Measurements from ENCODE around the gene DOCK2.
A peak's percentile ranks its signal among the peaks of the same experiment; 100 is the strongest.
"Not testable (repeated sequence)": the region's sequence is repeated elsewhere in the genome, so short reads cannot be mapped to it uniquely, and the experiment has no call there.

DOCK2 gene

GRCh38 chr5:169808880-169809279, 171.8 kb downstream of the DOCK2 start:
- not testable (repeated sequence) for H3K9ac ChIP-seq (ENCODE audit: low read depth, low read length, poor library complexity); H3K9me3 ChIP-seq (replicated peaks in 1 of 2; ENCODE audit: control insufficient read depth in 2 of 2, insufficient read depth in 1 of 2, low read depth in 1 of 2, low read length in 2 of 2); H4K8ac ChIP-seq (ENCODE audit: low read depth, low read length); H3K4ac ChIP-seq (ENCODE audit: low read length); H3K79me1 ChIP-seq (ENCODE audit: low read depth, low read length); H3K27ac ChIP-seq (replicated peaks; ENCODE audit: low read length); H3K36me3 ChIP-seq (replicated peaks in 1 of 2; ENCODE audit: control insufficient read depth in 2 of 2, insufficient read depth in 2 of 2, low read length in 2 of 2); H2AK5ac ChIP-seq (ENCODE audit: low read depth, low read length); H3K4me2 ChIP-seq (ENCODE audit: insufficient read depth, low read length, poor library complexity, severe bottlenecking); H2AFZ ChIP-seq (ENCODE audit: low read length); H3K27me3 ChIP-seq (ENCODE audit: control insufficient read depth in 3 of 3, insufficient read depth in 3 of 3, low read depth in 1 of 3, low read length in 3 of 3); H3K18ac ChIP-seq (ENCODE audit: low read length); H4K91ac ChIP-seq (ENCODE audit: low read depth, low read length, poor library complexity); H2BK120ac ChIP-seq (ENCODE audit: low read depth, low read length); H2BK15ac ChIP-seq (ENCODE audit: low read length); H3K14ac ChIP-seq (ENCODE audit: low read length); H2BK5ac ChIP-seq (ENCODE audit: low read length); DNase-seq (ENCODE audit: low spot score); H3K23ac ChIP-seq (ENCODE audit: low read depth, low read length, poor library complexity); H3K4me3 ChIP-seq (ENCODE audit: low read length in 2 of 2); H2BK12ac ChIP-seq (ENCODE audit: low read length)
- peaks cover 0 to 12% of the 10 kb centered on the region in 2 donors for H3K4me1 ChIP-seq (ENCODE audit: control insufficient read depth in 2 of 2, insufficient read depth in 1 of 2, low read depth in 1 of 2, low read length in 2 of 2)
- WGBS, 2 donors (ENCODE audit: extremely low coverage in 2 of 2, insufficient read length in 2 of 2, insufficient replicate concordance in 1 of 2): no CpG with 5 or more reads among the region's 3 CpGs

DNA sequence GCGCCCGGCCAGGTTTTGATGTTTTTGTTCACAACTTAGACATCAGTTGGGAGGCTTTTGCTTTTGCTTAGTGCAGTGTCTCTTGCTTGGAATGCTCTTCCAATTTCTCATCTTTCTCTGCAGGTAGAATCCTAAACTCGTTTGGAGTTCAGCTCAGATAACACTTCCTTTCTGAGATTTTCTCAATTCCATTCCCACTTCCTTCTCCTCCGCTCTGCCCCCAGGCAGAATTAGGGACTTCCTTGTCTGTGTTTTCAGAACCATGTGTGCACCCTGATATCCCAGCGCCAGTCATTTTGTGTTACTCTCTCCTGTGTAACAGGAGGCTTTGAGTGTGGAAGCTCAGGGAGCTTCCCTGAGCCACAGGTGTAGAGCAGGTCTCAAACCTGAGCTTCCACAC, 172.2 kb downstream of the DOCK2 start:
- Histone ChIP-seq H4K8ac (ENCODE audit: low read depth, low read length) (no peak overlapping the region), H2BK120ac (ENCODE audit: low read depth, low read length) (no peak overlapping the region), H3K18ac (ENCODE audit: low read length) (no peak overlapping the region), H2BK12ac (ENCODE audit: low read length) (no peak overlapping the region), H3K9me3 (replicated peaks in 1 of 2; ENCODE audit: control insufficient read depth in 2 of 2, insufficient read depth in 1 of 2, low read depth in 1 of 2, low read length in 2 of 2) (no peaks in the 10 kb centered on the region), H4K91ac (ENCODE audit: low read depth, low read length, poor library complexity) (no peak overlapping the region), H3K9ac (ENCODE audit: low read depth, low read length, poor library complexity) (no peak overlapping the region), H2BK5ac (ENCODE audit: low read length) (no peak overlapping the region), H3K4me2 (ENCODE audit: insufficient read depth, low read length, poor library complexity, severe bottlenecking) (no peak overlapping the region), H3K79me1 (ENCODE audit: low read depth, low read length) (no peaks in the 10 kb centered on the region), H3K4me3 (ENCODE audit: low read length in 2 of 2) (no peak overlapping the region), H2BK15ac (ENCODE audit: low read length) (no peak overlapping the region), H3K23ac (ENCODE audit: low read depth, low read length, poor library complexity) (no peak overlapping the region), H3K27ac (replicated peaks; ENCODE audit: low read length) (no peak overlapping the region), H3K27me3 (ENCODE audit: control insufficient read depth in 3 of 3, insufficient read depth in 3 of 3, low read depth in 1 of 3, low read length in 3 of 3) (no peaks in the 10 kb centered on the region), H2AK5ac (ENCODE audit: low read depth, low read length) (no peak overlapping the region), H3K36me3 (replicated peaks in 1 of 2; ENCODE audit: control insufficient read depth in 2 of 2, insufficient read depth in 2 of 2, low read length in 2 of 2) (no peaks in the 10 kb centered on the region), H3K4ac (ENCODE audit: low read length) (no peak overlapping the region), H3K14ac (ENCODE audit: low read length) (no peak overlapping the region), H2AFZ (ENCODE audit: low read length) (no peak overlapping the region), H3K4me1 (ENCODE audit: control insufficient read depth in 2 of 2, insufficient read depth in 1 of 2, low read depth in 1 of 2, low read length in 2 of 2) (peaks cover 0 to 12% of the 10 kb centered on the region in 2 donors)
- WGBS, 2 donors (ENCODE audit: extremely low coverage in 2 of 2, insufficient read length in 2 of 2, insufficient replicate concordance in 1 of 2): no CpG with 5 or more reads among the region's 5 CpGs
- no peak for DNase-seq (ENCODE audit: low spot score)

GRCh38 chr5:169810524-169810923, 173.4 kb downstream of the DOCK2 start:
- no peak overlapping the region for H2BK15ac ChIP-seq (ENCODE audit: low read length)
- peak overlapping the region; percentile 25 for H2BK12ac ChIP-seq (ENCODE audit: low read length)
- H2BK5ac ChIP-seq (ENCODE audit: low read length): no peak overlapping the region
- no peak overlapping the region for H3K9ac ChIP-seq (ENCODE audit: low read depth, low read length, poor library complexity)
- no peak overlapping the region for H4K8ac ChIP-seq (ENCODE audit: low read depth, low read length)
- no peak overlapping the region for H3K18ac ChIP-seq (ENCODE audit: low read length)
- no peak overlapping the region for H3K4me2 ChIP-seq (ENCODE audit: insufficient read depth, low read length, poor library complexity, severe bottlenecking)
- no peak overlapping the region for H2AK5ac ChIP-seq (ENCODE audit: low read depth, low read length)
- no CpG with 5 or more reads among the region's 5 CpGs for WGBS, 2 donors (ENCODE audit: extremely low coverage in 2 of 2, insufficient read length in 2 of 2, insufficient replicate concordance in 1 of 2)
- H3K9me3 ChIP-seq (replicated peaks in 1 of 2; ENCODE audit: control insufficient read depth in 2 of 2, insufficient read depth in 1 of 2, low read depth in 1 of 2, low read length in 2 of 2): no peaks in the 10 kb centered on the region
- H3K4me1 ChIP-seq (ENCODE audit: control insufficient read depth in 2 of 2, insufficient read depth in 1 of 2, low read depth in 1 of 2, low read length in 2 of 2): peaks cover 0 to 12% of the 10 kb centered on the region in 2 donors
- no peak overlapping the region for H3K23ac ChIP-seq (ENCODE audit: low read depth, low read length, poor library complexity)
- no peak overlapping the region for H3K4ac ChIP-seq (ENCODE audit: low read length)
- H3K79me1 ChIP-seq (ENCODE audit: low read depth, low read length): no peaks in the 10 kb centered on the region
- no peak overlapping the region for H4K91ac ChIP-seq (ENCODE audit: low read depth, low read length, poor library complexity)
- no peaks in the 10 kb centered on the region for H3K27me3 ChIP-seq (ENCODE audit: control insufficient read depth in 3 of 3, insufficient read depth in 3 of 3, low read depth in 1 of 3, low read length in 3 of 3)
- no peak overlapping the region for H3K27ac ChIP-seq (replicated peaks; ENCODE audit: low read length)
- no peaks in the 10 kb centered on the region for H3K36me3 ChIP-seq (replicated peaks in 1 of 2; ENCODE audit: control insufficient read depth in 2 of 2, insufficient read depth in 2 of 2, low read length in 2 of 2)
- no peak for DNase-seq (ENCODE audit: low spot score)
- H3K14ac ChIP-seq (ENCODE audit: low read length): no peak overlapping the region
- no peak overlapping the region for H2AFZ ChIP-seq (ENCODE audit: low read length)
- no peak overlapping the region for H3K4me3 ChIP-seq (ENCODE audit: low read length in 2 of 2)
- H2BK120ac ChIP-seq (ENCODE audit: low read depth, low read length): no peak overlapping the region

GRCh38 chr5:169811023-169811422, 173.9 kb downstream of the DOCK2 start:
- Histone ChIP-seq H4K8ac (ENCODE audit: low read depth, low read length) (no peak overlapping the region), H3K36me3 (replicated peaks in 1 of 2; ENCODE audit: control insufficient read depth in 2 of 2, insufficient read depth in 2 of 2, low read length in 2 of 2) (no peaks in the 10 kb centered on the region), H3K18ac (ENCODE audit: low read length) (no peak overlapping the region), H2BK12ac (ENCODE audit: low read length) (peak overlapping the region; percentile 25), H3K23ac (ENCODE audit: low read depth, low read length, poor library complexity) (no peak overlapping the region), H3K27me3 (ENCODE audit: control insufficient read depth in 3 of 3, insufficient read depth in 3 of 3, low read depth in 1 of 3, low read length in 3 of 3) (no peaks in the 10 kb centered on the region), H2BK5ac (ENCODE audit: low read length) (no peak overlapping the region), H2BK120ac (ENCODE audit: low read depth, low read length) (no peak overlapping the region), H3K4me1 (ENCODE audit: control insufficient read depth in 2 of 2, insufficient read depth in 1 of 2, low read depth in 1 of 2, low read length in 2 of 2) (peaks cover 0 to 12% of the 10 kb centered on the region in 2 donors), H3K79me1 (ENCODE audit: low read depth, low read length) (no peaks in the 10 kb centered on the region), H3K27ac (replicated peaks; ENCODE audit: low read length) (no peak overlapping the region), H2AK5ac (ENCODE audit: low read depth, low read length) (no peak overlapping the region), H3K9ac (ENCODE audit: low read depth, low read length, poor library complexity) (no peak overlapping the region), H3K4me2 (ENCODE audit: insufficient read depth, low read length, poor library complexity, severe bottlenecking) (no peak overlapping the region), H3K9me3 (replicated peaks in 1 of 2; ENCODE audit: control insufficient read depth in 2 of 2, insufficient read depth in 1 of 2, low read depth in 1 of 2, low read length in 2 of 2) (no peaks in the 10 kb centered on the region), H3K4me3 (ENCODE audit: low read length in 2 of 2) (no peak overlapping the region), H3K4ac (ENCODE audit: low read length) (no peak overlapping the region), H4K91ac (ENCODE audit: low read depth, low read length, poor library complexity) (no peak overlapping the region), H2BK15ac (ENCODE audit: low read length) (no peak overlapping the region), H3K14ac (ENCODE audit: low read length) (no peak overlapping the region), H2AFZ (ENCODE audit: low read length) (no peak overlapping the region)
- WGBS, 2 donors (ENCODE audit: extremely low coverage in 2 of 2, insufficient read length in 2 of 2, insufficient replicate concordance in 1 of 2): no CpG with 5 or more reads among the region's 5 CpGs
- no peak for DNase-seq (ENCODE audit: low spot score)

Measured in neuronal stem cell (in vitro differentiated cells).